H7 (cell line): ENCODE results near the gene ZGRF1. TPM values are rescaled to one million over a fixed set of nuclear protein-coding genes. Genes with fewer than 3 reads are reported as not detected.
"Not testable (repeated sequence)": the region's sequence is repeated elsewhere in the genome, so short reads cannot be mapped to it uniquely, and the experiment has no call there.

Experiments used
- DNase-seq: peaks from one replicate; pipeline ENCODE4 v3.0.0; 2012
- H3K27me3 ChIP-seq: 2 replicates; pipeline ENCODE4 v1.6.0; 2011; ENCODE audit warnings: mild to moderate bottlenecking, low read length; ENCODE audit not compliant: control insufficient read depth, insufficient read depth
- H3K36me3 ChIP-seq: replicated peaks from 2 replicates; pipeline ENCODE4 v1.5.1; 2011; ENCODE audit warnings: low read length; ENCODE audit not compliant: control insufficient read depth, insufficient read depth
- H3K4me3 ChIP-seq: 2 replicates; pipeline ENCODE4 v1.5.1; 2011; ENCODE audit warnings: low read depth, mild to moderate bottlenecking, control low read depth, low read length, moderate library complexity; ENCODE audit not compliant: insufficient read depth
- total RNA-seq: library from RNA; depleted of rRNA; stranded (reverse); fragments of >200 nt; shearing (Covaris generic); gene quantifications from 2 replicates; pipeline ENCODE4 v1.2.3, GENCODE V29; 2014; rRNA removed

The ZGRF1 gene, protein sequence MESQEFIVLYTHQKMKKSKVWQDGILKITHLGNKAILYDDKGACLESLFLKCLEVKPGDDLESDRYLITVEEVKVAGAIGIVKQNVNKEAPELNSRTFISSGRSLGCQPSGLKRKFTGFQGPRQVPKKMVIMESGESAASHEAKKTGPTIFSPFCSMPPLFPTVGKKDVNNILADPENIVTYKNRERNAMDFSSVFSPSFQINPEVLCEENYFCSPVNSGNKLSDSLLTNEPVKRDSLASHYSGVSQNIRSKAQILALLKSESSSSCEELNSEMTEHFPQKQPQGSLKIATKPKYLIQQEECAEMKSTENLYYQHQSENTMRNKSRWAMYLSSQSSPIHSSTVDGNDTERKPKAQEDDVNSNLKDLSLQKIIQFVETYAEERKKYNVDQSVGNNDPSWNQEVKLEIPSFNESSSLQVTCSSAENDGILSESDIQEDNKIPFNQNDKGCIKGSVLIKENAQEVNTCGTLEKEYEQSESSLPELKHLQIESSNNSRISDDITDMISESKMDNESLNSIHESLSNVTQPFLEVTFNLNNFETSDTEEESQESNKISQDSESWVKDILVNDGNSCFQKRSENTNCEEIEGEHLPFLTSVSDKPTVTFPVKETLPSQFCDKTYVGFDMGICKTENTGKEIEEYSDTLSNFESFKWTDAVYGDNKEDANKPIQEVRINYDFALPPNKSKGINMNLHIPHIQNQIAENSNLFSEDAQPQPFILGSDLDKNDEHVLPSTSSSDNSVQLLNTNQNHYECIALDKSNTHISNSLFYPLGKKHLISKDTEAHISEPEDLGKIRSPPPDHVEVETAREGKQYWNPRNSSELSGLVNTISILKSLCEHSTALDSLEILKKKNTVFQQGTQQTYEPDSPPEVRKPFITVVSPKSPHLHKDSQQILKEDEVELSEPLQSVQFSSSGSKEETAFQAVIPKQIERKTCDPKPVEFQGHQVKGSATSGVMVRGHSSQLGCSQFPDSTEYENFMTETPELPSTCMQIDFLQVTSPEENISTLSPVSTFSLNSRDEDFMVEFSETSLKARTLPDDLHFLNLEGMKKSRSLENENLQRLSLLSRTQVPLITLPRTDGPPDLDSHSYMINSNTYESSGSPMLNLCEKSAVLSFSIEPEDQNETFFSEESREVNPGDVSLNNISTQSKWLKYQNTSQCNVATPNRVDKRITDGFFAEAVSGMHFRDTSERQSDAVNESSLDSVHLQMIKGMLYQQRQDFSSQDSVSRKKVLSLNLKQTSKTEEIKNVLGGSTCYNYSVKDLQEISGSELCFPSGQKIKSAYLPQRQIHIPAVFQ (N-terminal part only)
- 25.1 and 52.4 TPM in 2 replicates for total RNA-seq

DNA sequence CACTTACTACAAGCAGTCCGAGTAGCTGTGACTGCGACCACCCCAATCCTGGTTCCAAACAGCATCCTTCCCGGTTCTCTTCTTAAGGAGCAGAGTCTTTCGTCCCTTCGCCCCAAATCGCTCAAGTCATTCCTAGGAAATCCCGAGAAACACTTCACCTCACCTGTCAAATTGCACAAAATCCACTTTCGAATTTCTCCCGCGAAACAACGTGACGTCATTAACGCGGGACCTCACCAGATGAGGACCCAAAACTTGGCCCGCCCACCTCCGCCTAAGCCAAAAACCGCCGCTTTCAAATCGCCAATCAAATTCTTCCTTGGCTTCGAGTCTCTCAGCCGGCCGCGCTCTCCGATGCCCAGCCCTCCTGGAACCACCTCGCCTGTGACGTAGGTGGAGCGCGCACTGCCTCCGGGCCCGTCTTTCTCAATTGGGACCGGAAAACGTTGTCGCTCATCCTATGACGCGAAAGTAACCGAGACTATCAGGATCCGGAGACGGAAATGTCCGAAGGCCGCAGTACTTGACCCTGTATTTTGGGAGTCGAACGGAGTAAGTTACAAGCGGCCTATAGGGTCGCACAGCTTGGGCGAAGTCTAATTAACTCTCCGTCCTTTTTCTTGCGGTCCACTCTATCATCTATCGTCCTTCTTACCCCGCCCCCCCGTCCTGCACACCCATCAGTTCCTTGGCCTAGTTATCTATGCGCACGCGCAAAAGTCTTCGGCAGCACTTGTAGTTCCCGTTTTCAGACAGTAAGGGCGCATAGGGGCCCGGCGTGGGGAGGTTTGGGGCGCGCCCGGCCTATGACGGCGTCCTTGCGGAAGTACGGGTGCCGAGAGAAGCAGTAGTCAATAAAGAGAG lies at the start of gene ZGRF1, which contains the start of gene LARP7:
Gene ZGRF1 (minus strand): TSS at position 222 of the 864 bp plus-strand sequence. CDS start 3,733 bp downstream, outside the sequence.
Gene LARP7 (plus strand): TSS at position 456 of the 864 bp plus-strand sequence. CDS start 7,527 bp downstream, outside the sequence.
- H3K27me3 ChIP-seq, result no peaks in the 10 kb centered on the region
- DNase-seq, result peak; percentile 86
- H3K4me3 ChIP-seq, result peak within 1 kb of the TSS; percentile 87
- H3K36me3 ChIP-seq, result no peaks in the 10 kb centered on the region; the same call in 1 of the 2 replicates

GRCh38 chr4:112680996-112681395 lies 44.3 kb upstream of the ZGRF1 start:
- no peak overlapping the region for H3K4me3 ChIP-seq
- DNase-seq, result no peak
- H3K27me3 ChIP-seq, result no peaks in the 10 kb centered on the region
- no peaks in the 10 kb centered on the region for H3K36me3 ChIP-seq

- DNase-seq, result no peak
- H3K36me3 ChIP-seq, result no peaks in the 10 kb centered on the region
- no peak overlapping the region for H3K4me3 ChIP-seq
- no peaks in the 10 kb centered on the region for H3K27me3 ChIP-seq
Observed at GRCh38 chr4:112677519-112678091, 40.9 kb upstream of the ZGRF1 start.

DNA sequence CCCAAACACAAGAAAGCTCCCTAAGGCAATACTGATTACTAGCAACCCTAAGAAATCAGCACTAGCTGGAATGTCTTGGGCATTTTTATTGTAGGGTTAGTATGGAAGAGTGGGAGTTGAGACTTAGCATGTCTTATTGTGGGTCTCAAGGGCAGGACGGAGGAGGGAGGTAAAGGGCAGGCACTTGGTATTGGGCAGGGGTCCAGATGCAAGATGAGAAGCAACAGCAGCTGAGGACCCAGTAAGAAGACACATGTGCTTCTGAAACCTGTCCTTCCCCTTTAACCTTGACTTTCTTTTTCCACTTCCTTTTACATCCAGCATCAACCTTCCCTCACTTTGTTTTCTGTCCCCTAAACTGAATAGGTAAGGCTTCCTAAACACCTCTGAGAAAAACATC lies 37.7 kb upstream of the ZGRF1 start:
- Histone ChIP-seq H3K4me3 (no peak overlapping the region), H3K36me3 (no peaks in the 10 kb centered on the region), H3K27me3 (no peaks in the 10 kb centered on the region)
- DNase-seq, result no peak

GRCh38 chr4:112673686-112674085 lies 37.0 kb upstream of the ZGRF1 start:
- Histone ChIP-seq H3K36me3 (no peaks in the 10 kb centered on the region), H3K27me3 (no peaks in the 10 kb centered on the region), H3K4me3 (no peak overlapping the region)
- DNase-seq, result no peak

GRCh38 chr4:112673076-112673475 lies 36.4 kb upstream of the ZGRF1 start:
- H3K4me3 ChIP-seq, result no peak overlapping the region
- DNase-seq, result no peak
- no peaks in the 10 kb centered on the region for H3K27me3 ChIP-seq

DNA sequence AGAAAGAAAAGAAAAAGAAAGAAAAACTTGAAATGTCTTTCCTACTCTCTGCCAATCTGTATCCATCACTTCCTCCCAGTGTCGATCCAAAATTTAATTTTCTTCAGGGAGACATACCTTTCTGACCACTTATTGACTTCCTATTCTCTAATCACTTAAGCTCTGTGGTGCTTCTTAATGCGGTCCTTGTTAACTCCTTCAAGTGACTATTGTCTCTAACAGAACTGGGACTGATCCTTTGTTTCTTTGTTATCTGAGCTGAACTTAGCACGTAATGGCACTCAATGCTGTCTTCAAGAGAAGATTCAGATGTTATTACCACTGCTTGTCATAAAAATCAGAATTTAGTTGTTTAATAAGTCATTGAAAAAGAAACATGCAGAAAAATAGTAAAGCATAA lies 31.4 kb upstream of the ZGRF1 start:
- Histone ChIP-seq H3K4me3 (no peak overlapping the region), H3K36me3 (no peaks in the 10 kb centered on the region), H3K27me3 (no peaks in the 10 kb centered on the region)
- DNase-seq, result no peak

More at GRCh38 chr4:112673076-112673475, 36.4 kb upstream of the ZGRF1 start:
- no peaks in the 10 kb centered on the region for H3K36me3 ChIP-seq

GRCh38 chr4:112664611-112665010 lies 27.9 kb upstream of the ZGRF1 start:
- Histone ChIP-seq H3K36me3 (no peaks in the 10 kb centered on the region), H3K4me3 (no peak overlapping the region), H3K27me3 (no peaks in the 10 kb centered on the region)
- no peak for DNase-seq

GRCh38 chr4:112656115-112656514 lies 19.4 kb upstream of the ZGRF1 start:
- DNase-seq, H3K36me3 ChIP-seq, H3K4me3 ChIP-seq, H3K27me3 ChIP-seq: not testable (repeated sequence)

- Histone ChIP-seq H3K27me3 (no peaks in the 10 kb centered on the region), H3K4me3 (no peak overlapping the region)
- DNase-seq, result no peak
Observed at GRCh38 chr4:112655270-112655669, 18.6 kb upstream of the ZGRF1 start.

GRCh38 chr4:112652216-112652615 lies 15.5 kb upstream of the ZGRF1 start:
- Histone ChIP-seq H3K36me3 (peaks cover 7% of the 10 kb centered on the region), H3K4me3 (no peak overlapping the region), H3K27me3 (no peaks in the 10 kb centered on the region)
- DNase-seq, result no peak

More at GRCh38 chr4:112655270-112655669, 18.6 kb upstream of the ZGRF1 start:
- no peaks in the 10 kb centered on the region; the same call in 1 of the 2 replicates for H3K36me3 ChIP-seq

GRCh38 chr4:112651641-112652040 lies 14.9 kb upstream of the ZGRF1 start:
- Histone ChIP-seq H3K4me3 (no peak overlapping the region), H3K27me3 (no peaks in the 10 kb centered on the region), H3K36me3 (peaks cover 11% of the 10 kb centered on the region)
- no peak for DNase-seq

DNA sequence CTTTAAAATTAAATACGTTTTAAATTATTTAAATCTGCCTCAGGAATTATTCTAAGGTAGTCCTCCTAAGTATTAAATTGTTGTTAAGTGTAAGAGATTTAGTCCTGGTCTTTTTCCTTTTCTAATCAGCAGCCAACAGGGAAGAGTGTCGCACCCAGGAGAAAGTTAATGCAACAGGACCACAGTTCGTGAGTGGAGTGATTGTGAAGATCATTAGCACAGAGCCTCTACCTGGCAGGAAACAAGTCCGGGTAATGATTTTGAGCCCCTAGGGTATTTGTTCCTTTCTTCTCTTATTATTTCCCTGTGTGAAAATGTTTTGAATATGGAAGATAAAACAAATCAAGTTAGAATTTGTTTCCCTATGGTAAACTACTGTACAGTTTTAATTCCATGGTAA lies 13.6 kb upstream of the ZGRF1 start:
- no peaks in the 10 kb centered on the region for H3K27me3 ChIP-seq
- DNase-seq, result no peak
- peak overlapping the region; percentile 0; the same call in 1 of the 2 replicates for H3K4me3 ChIP-seq
- peaks cover 13% of the 10 kb centered on the region for H3K36me3 ChIP-seq
